Stimulated activated CD8-positive, alpha-beta memory T cell treated with anti-CD3 and anti-CD28 coated beads, Interleukin-7, amount 100 ng/mL, for 1 hour (primary cell): ENCODE data around the gene DNAJC17.

ENCODE experiments used
- DNase-seq, 2 donors: peaks; one replicate each; pipeline ENCODE4 v3.0.0-alpha.2; 2020; ENCODE audit warnings: low read depth in 2 of 2

DNAJC17 gene

DNA sequence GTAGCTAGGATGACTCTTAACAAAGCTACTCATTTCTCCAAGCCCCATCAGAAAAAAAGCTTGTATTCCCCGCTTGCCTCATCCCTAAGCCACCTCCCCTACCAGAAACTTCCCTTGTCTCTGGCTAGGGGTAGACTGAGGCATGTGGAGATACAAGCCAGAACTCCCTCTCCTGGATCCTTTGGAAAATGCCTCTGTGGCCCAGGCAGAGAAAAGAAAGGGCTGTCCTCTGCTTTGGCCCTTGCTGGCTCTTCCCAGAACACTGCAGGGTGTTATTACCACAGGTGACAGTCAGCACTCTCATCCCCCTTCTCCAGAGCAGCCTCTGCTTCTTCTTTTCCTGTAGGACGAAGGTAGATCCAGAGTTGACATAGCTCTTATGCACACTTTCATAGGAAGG is 67.4 kb downstream of the DNAJC17 start:
- no peak for DNase-seq

DNA sequence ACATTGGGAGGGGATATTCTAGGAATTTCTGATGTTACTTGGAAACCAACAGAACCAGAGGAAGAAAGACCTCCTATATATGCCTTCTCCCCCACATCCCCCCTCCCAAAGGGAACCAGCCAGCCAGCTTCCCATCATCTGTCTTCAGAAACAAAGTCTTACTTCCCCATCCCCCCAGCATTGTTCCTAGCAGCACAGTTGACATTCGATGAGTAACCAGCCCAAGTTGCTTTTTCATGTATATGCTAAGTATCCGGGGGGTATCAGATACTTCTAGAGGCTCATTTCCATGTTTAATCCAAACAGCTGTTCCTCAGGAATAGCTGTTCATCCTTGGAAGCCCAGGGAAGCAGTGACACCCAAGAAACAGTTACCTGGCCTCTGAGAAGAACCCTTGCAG is 68.2 kb downstream of the DNAJC17 start:
- no peak for DNase-seq

DNA sequence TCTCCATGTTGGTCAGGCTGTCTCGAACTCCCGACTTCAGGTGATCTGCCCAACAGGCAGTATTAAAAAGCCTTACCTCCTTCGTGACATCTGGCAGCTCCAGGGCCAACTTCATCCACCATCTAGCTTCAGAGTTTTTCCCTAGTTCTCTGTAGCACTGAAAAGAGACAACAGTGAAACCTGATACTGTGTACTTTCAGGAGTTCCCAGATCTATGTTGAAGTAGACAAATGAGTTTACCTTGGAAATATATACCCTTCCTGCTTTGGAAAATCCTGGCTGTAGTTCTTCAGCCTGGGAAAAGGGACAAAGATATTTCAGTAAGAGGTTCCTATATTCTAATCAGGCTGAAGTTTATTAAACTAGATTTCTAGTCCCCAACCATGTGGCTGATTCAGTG is 70.2 kb downstream of the DNAJC17 start:
- DNase-seq: no peak

- no peak for DNase-seq
Observed at GRCh38 chr15:40736575-40736974, 70.7 kb downstream of the DNAJC17 start.

DNA sequence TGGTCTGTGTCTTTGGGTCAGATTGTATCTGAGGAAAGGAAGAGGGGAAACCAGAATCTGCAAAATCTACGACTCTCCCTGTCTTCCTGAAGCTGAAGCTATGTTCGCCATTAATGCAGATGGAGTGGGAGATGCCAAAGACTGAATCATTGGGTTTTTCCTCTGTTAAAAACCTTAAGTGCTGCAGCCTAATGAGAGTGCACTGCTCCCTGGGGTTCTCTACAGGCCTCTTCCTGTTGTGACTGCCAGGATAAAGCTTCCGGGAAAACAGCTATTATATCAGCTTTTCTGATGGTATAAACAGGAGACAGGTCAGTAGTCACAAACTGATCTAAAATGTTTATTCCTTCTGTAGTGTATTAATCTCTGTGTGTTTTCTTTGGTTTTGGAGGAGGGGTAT is 76.2 kb downstream of the DNAJC17 start:
- no peak for DNase-seq

GRCh38 chr15:40723919-40724318 is 83.4 kb downstream of the DNAJC17 start:
- no peak for DNase-seq

- DNase-seq: no peak
Observed at GRCh38 chr15:40722934-40723333, 84.3 kb downstream of the DNAJC17 start.

- DNase-seq: no peak
Observed at GRCh38 chr15:40722354-40722753, 84.9 kb downstream of the DNAJC17 start.

DNA sequence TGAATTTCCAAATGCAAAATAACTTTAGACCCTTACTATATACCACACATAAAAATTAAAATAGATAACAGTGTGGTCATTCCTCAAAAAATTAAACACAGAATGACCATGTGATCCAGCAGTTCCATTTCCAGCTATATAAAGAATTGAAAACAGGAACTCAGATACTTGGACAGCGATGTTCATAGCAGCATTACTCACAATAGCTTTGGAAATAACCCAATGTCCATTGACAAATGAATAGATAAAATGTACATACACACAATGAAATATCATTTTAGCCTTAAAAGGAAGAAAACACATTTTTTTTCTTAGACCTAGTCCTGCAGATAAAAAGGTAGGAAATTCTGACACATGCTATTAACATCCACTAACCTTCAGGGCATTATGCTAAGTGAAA is 85.6 kb downstream of the DNAJC17 start:
- DNase-seq: no peak

- no peak for DNase-seq
Observed at GRCh38 chr15:40716165-40716564, 91.1 kb downstream of the DNAJC17 start.
